Liver (tissue), 9 donors: Measurements from ENCODE around the gene ARGLU1. TPM values are rescaled to one million over a fixed set of nuclear protein-coding genes. Genes with fewer than 3 reads are reported as not detected.
A peak's percentile ranks its signal among the peaks of the same experiment; 100 is the strongest.

Experiments
- DNase-seq: peaks from one replicate; pipeline ENCODE4 v3.0.0-alpha.2; 2017; ENCODE audit warnings: low spot score
- H3K27ac ChIP-seq, 2 donors: one replicate each; pipeline ENCODE4 v1.7.0; 2013; ENCODE audit warnings: inconsistent platforms in 2 of 2, low read length in 2 of 2, control low read depth in 1 of 2, low read depth in 1 of 2, mild to moderate bottlenecking in 1 of 2
- H3K27me3 ChIP-seq, 4 donors: one replicate each; pipeline versions ENCODE4 v1.6.1 to v1.7.0; 2013; ENCODE audit warnings: low read length in 3 of 4, inconsistent platforms in 1 of 4, mild to moderate bottlenecking in 1 of 4, moderate library complexity in 1 of 4; ENCODE audit not compliant: control insufficient read depth in 4 of 4, insufficient read depth in 4 of 4
- H3K36me3 ChIP-seq, 4 donors: one replicate each; pipeline versions ENCODE4 v1.6.1 to v1.7.0; 2013; ENCODE audit warnings: low read length in 3 of 4, mild to moderate bottlenecking in 3 of 4, low read depth in 1 of 4, moderate library complexity in 1 of 4; ENCODE audit not compliant: control insufficient read depth in 4 of 4, insufficient read depth in 3 of 4
- H3K4me1 ChIP-seq, 4 donors: one replicate each; pipeline versions ENCODE4 v1.6.1 to v1.7.0; 2013; ENCODE audit warnings: low read length in 3 of 4, mild to moderate bottlenecking in 3 of 4, moderate library complexity in 1 of 4; ENCODE audit not compliant: control insufficient read depth in 4 of 4, insufficient read depth in 4 of 4
- H3K4me3 ChIP-seq, 3 donors: one replicate each; pipeline versions ENCODE4 v1.6.1 to v1.7.0; 2013; ENCODE audit warnings: low read length in 3 of 3, control low read depth in 1 of 3, low read depth in 1 of 3, mild to moderate bottlenecking in 1 of 3
- H3K9ac ChIP-seq, 2 donors: one replicate each; pipeline ENCODE4 v1.7.0; 2013; ENCODE audit warnings: low read length in 2 of 2, mild to moderate bottlenecking in 2 of 2, moderate library complexity in 2 of 2, control low read depth in 1 of 2, low read depth in 1 of 2
- H3K9me3 ChIP-seq, 4 donors: one replicate each; pipeline versions ENCODE4 v1.6.1 to v1.7.0; 2013; ENCODE audit warnings: low read length in 3 of 4; ENCODE audit not compliant: control insufficient read depth in 4 of 4
- ATF3 ChIP-seq: IDR thresholded peaks from 2 replicates; pipeline ENCODE4 v1.6.1; 2016; ENCODE audit warnings: antibody characterized with exemption
- CTCF ChIP-seq: fragments of 150-350 bp; IDR thresholded peaks from 2 replicates; pipeline ENCODE4 v1.5.1; 2017; ENCODE audit warnings: improper control_type of control experiment, low read depth, low read length; ENCODE audit not compliant: missing input control
- EGR1 ChIP-seq, 2 donors: IDR thresholded peaks; 2 replicates each; pipeline ENCODE4 v1.6.1; 2016 to 2018; ENCODE audit warnings: antibody characterized with exemption in 2 of 2, low read depth in 2 of 2
- FOXA1 ChIP-seq: IDR thresholded peaks from 2 replicates; pipeline ENCODE4 v1.6.1; 2016; ENCODE audit warnings: antibody characterized with exemption
- GABPA ChIP-seq, 2 donors: IDR thresholded peaks in 1 of 2; conservative IDR thresholded peaks in 1 of 2; 2 replicates each; pipeline ENCODE4 v1.6.1; 2016; ENCODE audit warnings: antibody characterized with exemption in 2 of 2, mild to moderate bottlenecking in 1 of 2, moderate library complexity in 1 of 2
- HNF4G ChIP-seq: IDR thresholded peaks from 2 replicates; pipeline ENCODE4 v1.6.1; 2016; ENCODE audit warnings: antibody characterized with exemption
- JUND ChIP-seq, 2 donors: IDR thresholded peaks; 2 replicates each; pipeline ENCODE4 v1.6.1; 2016; ENCODE audit warnings: antibody characterized with exemption in 2 of 2
- RAD21 ChIP-seq, 2 donors: IDR thresholded peaks; 2 replicates each; pipeline ENCODE4 v1.6.1; 2016; ENCODE audit warnings: antibody characterized with exemption in 2 of 2, mild to moderate bottlenecking in 2 of 2
- REST ChIP-seq: IDR thresholded peaks from 2 replicates; pipeline ENCODE4 v1.6.1; 2016; ENCODE audit warnings: antibody characterized with exemption, mild to moderate bottlenecking
- RXRA ChIP-seq, 2 donors: IDR thresholded peaks; 2 replicates each; pipeline ENCODE4 v1.6.1; 2017 to 2018; ENCODE audit warnings: antibody characterized with exemption in 2 of 2, mild to moderate bottlenecking in 1 of 2
- SP1 ChIP-seq: IDR thresholded peaks from 2 replicates; pipeline ENCODE4 v1.6.1; 2018; ENCODE audit warnings: antibody characterized with exemption, mild to moderate bottlenecking
- YY1 ChIP-seq: IDR thresholded peaks from 2 replicates; pipeline ENCODE4 v1.6.1; 2016; ENCODE audit warnings: antibody characterized with exemption, mild to moderate bottlenecking
- ZBTB33 ChIP-seq: IDR thresholded peaks from 2 replicates; pipeline ENCODE4 v1.6.1; 2016; ENCODE audit warnings: antibody characterized with exemption
- WGBS: extraction: QIAGEN DNeasy Blood & Tissue Kit; methylation state at CpG from one replicate; pipeline ENCODE4 v1.1.7; 2013; 5-methylcytosine and 5-hydroxymethylcytosine counted together
- polyA plus RNA-seq, 2 donors: library from polyadenylated mRNA; stranded (reverse) in 1 of 2; unstranded in 1 of 2; fragments of 200-250 nt in 1 of 2; fragments of >200 nt in 1 of 2; fragmentation: Nextera tagmentation in 1 of 2; extraction: Ambion mirVana in 1 of 2; gene quantifications; one replicate each; pipeline versions ENCODE4 v1.2.1 to v1.2.3, GENCODE V29; 2013 to 2015
- total RNA-seq, 2 donors: library from RNA; depleted of rRNA; stranded (reverse); fragments of >200 nt; gene quantifications; one replicate each; pipeline ENCODE4 v1.2.3, GENCODE V29; 2014
- TF ChIP-seq, protein P1 (sequence below): IDR thresholded peaks from 2 replicates; pipeline ENCODE4 v1.6.1; 2016; ENCODE audit warnings: antibody characterized with exemption
- donor health status: healthy.
- donor health status: healthy.
- donor health status: healthy.
- donor health status: healthy.
- donor health status: healthy.

Gene ARGLU1
- total and polyA plus RNA-seq, 4 donors, result 16.7 to 50.8 (median 30.1) TPM

DNA sequence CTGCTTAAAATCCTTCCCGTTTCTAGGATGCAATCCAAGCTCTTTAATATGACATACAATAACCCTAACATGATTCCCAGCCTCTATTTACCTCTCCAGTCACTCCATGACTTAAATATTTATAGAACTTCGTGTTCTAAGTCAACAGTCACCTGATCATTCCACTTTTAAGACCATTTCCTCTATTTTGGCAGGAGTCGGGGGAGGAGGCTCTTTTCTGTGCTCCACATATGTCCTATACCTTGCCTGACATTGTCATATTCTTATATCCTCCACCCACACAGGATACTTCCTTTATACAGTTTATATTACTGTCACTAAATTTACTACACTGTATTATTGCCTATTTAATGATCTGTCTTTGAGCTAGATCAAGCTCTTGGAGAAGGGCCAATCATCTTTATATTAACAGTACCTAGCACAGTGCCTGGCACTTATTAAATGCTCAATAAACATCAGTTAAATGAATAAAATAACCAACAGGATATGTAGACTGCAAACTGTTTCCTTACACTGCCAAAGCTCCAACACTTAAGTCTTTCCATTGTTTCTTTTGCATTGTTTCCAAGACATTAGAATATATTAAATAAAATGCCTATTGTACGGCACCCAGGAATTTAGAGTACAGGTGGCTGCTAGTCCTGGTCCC, 2.7 kb downstream of the ARGLU1 start:
- no peak overlapping the region for H3K4me3 ChIP-seq
- no peaks in the 10 kb centered on the region for H3K9me3 ChIP-seq
- WGBS, result 51% methylated on average over 4 of the region's 4 CpGs
- no peaks in the 10 kb centered on the region for H3K36me3 ChIP-seq
- H3K27me3 ChIP-seq, result no peaks in the 10 kb centered on the region
- no peak for DNase-seq
- H3K27ac ChIP-seq, result no peak overlapping the region
- H3K9ac ChIP-seq, result no peak overlapping the region
- H3K4me1 ChIP-seq, result peaks cover 7 to 37% (median 18%) of the 10 kb centered on the region in 4 donors
- TF ChIP-seq ZBTB33, result no peak

- Histone ChIP-seq H3K9ac (no peak overlapping the region), H3K4me3 (no peak overlapping the region), H3K27ac (no peak overlapping the region), H3K9me3 (no peaks in the 10 kb centered on the region), H3K36me3 (peaks cover 0 to 14% (median 6%) of the 10 kb centered on the region in 4 donors), H3K4me1 (peaks cover 5 to 28% (median 16%) of the 10 kb centered on the region in 4 donors), H3K27me3 (no peaks in the 10 kb centered on the region)
- WGBS, result 87% methylated on average over 1 of the region's 1 CpG
- DNase-seq, result no peak
- TF ChIP-seq FOXA1, result no peak
- no peak for TF ChIP-seq JUND (IDR thresholded peaks at IDR 0.05)
- no peak for TF ChIP-seq REST
- no peak for TF ChIP-seq ATF3
- no peak for TF ChIP-seq RXRA (IDR thresholded peaks at IDR 0.05)
These were observed 5.6 kb downstream of the ARGLU1 start for GRCh38 chr13:106562301-106562700.

GRCh38 chr13:106561551-106562170, 6.3 kb downstream of the ARGLU1 start:
- H3K9ac ChIP-seq, result no peak overlapping the region
- peak overlapping the region in 1 of 2 donors; percentile 39 for H3K27ac ChIP-seq
- 67% methylated on average over 6 of the region's 6 CpGs for WGBS
- H3K27me3 ChIP-seq, result no peaks in the 10 kb centered on the region
- no peaks in the 10 kb centered on the region for H3K9me3 ChIP-seq
- peaks cover 0 to 20% (median 6%) of the 10 kb centered on the region in 4 donors for H3K36me3 ChIP-seq
- H3K4me1 ChIP-seq, result peaks cover 5 to 25% (median 16%) of the 10 kb centered on the region in 4 donors
- no peak overlapping the region for H3K4me3 ChIP-seq
- DNase-seq, result no peak
- TF ChIP-seq EGR1 (IDR thresholded peaks at IDR 0.05; ENCODE audit: low read depth in 2 of 2) (no peak), HNF4G (no peak), RAD21 (IDR thresholded peaks at IDR 0.05) (no peak), RXRA (IDR thresholded peaks at IDR 0.05) (no peak), FOXA1 (no peak), SP1 (no peak), GABPA (IDR thresholded peaks at IDR 0.05 in 1 of 2, conservative IDR thresholded peaks at IDR 0.05 in 1 of 2) (no peak), ZBTB33 (no peak), CTCF (no peak), JUND (IDR thresholded peaks at IDR 0.05) (no peak), ATF3 (no peak), YY1 (no peak)
- TF ChIP-seq, protein P1, sequence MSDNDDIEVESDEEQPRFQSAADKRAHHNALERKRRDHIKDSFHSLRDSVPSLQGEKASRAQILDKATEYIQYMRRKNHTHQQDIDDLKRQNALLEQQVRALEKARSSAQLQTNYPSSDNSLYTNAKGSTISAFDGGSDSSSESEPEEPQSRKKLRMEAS, result no peak
